MCF 10A (cell line): ENCODE results near the gene MOGAT3. TPM values are rescaled to one million over a fixed set of nuclear protein-coding genes. Genes with fewer than 3 reads are reported as not detected.

Experiments used
- BruUV-seq: library from RNA; stranded (reverse); fragments of 400-500 nt; replicated peaks from 2 replicates; lab custom pipeline; 2021; lab: Mats Ljungman, UMichigan
- CTCF ChIA-PET: fragments of 300-600 bp; sonication (Branson Sonifier 250); formaldehyde crosslinking; extraction: SDS; loops from one replicate; lab custom pipeline; 2021; ENCODE audit warnings: antibody characterized with exemption, inconsistent platforms; lab: Yijun Ruan, JAX
- POLR2A ChIA-PET: fragments of 300-600, 350-650 bp; sonication (Branson Sonifier 250); formaldehyde crosslinking; extraction: SDS; loops from one replicate; lab custom pipeline; 2020; ENCODE audit warnings: antibody characterized with exemption, inconsistent platforms; lab: Yijun Ruan, JAX
- DNase-seq: peaks from one replicate; pipeline ENCODE4 v3.0.0-alpha.2; 2018; ENCODE audit not compliant: unreplicated experiment
- H3K27ac Mint-ChIP-seq: one replicate; pipeline ENCODE4 v1.8.0; 2022; ENCODE audit warnings: mild to moderate bottlenecking, low read depth, mixed read lengths; ENCODE audit not compliant: unreplicated experiment
- H3K27me3 Mint-ChIP-seq: one replicate; pipeline ENCODE4 v1.8.0; 2022; ENCODE audit warnings: mixed read lengths; ENCODE audit not compliant: insufficient read depth, unreplicated experiment
- H3K36me3 Mint-ChIP-seq: one replicate; pipeline ENCODE4 v1.8.0; 2022; ENCODE audit warnings: mild to moderate bottlenecking, moderate library complexity, mixed read lengths; ENCODE audit not compliant: insufficient read depth, unreplicated experiment
- H3K4me1 Mint-ChIP-seq: one replicate; pipeline ENCODE4 v1.8.0; 2022; ENCODE audit warnings: mixed read lengths; ENCODE audit not compliant: insufficient read depth, unreplicated experiment
- H3K4me3 Mint-ChIP-seq: one replicate; pipeline ENCODE4 v1.8.0; 2022; ENCODE audit warnings: mild to moderate bottlenecking, moderate library complexity, mixed read lengths; ENCODE audit not compliant: unreplicated experiment
- H3K9me3 Mint-ChIP-seq: one replicate; pipeline ENCODE4 v1.8.0; 2022; ENCODE audit warnings: mixed read lengths; ENCODE audit not compliant: unreplicated experiment
- CTCF ChIP-seq: fragments of 200-600 bp; IDR thresholded peaks from one replicate; pipeline ENCODE4 v1.8.0; 2022; ENCODE audit warnings: antibody characterized with exemption, mild to moderate bottlenecking; ENCODE audit not compliant: unreplicated experiment
- intact Hi-C: fragments of 100-400 bp; cut with micrococcal nuclease; formaldehyde crosslinking; loops from 2 replicates; pipeline ENCODE4 v1.14.1; 2022
- total RNA-seq: library from RNA; stranded (reverse); gene quantifications from 2 replicates; pipeline ENCODE4 v1.2.3, GENCODE V29; 2022

Gene MOGAT3
- total RNA-seq, 1 experiment from 2014 or later, result not detected

DNA sequence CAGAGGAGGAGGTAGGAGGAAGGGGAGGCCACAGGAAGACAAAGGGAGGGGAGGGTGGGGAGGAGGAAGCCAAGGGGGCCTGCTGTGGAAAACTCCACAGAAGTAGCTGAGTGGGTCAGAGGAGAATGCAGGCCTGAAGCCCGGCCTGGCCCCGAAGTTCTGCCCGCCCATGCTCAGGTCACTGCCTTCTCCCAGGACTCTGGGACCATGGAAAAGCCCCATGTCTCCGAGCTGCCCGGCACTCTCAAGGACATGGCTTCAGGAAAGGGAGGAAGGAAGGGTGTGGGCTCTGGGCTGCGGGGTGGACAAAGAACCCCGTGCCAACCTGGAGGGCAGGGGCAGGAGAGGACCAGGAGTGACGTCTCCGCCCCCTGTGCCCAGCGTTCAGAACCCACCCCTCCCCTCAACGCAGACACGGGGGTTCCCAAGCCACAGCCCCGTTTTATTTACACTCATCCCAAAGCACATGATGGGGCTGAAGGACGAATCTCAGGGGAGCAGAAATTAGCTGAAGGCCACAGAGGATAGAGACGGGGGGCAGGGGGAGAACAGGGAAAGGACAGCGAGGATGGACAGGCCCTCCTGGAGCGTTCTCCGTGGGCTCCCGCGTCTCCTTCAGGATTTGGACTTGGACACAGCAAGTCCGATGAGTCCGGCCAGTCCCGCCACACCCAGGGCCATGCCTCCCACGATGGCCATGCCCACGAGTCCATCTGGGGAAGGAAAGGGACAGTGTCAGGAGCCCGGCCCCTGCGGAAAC lies 38.5 kb upstream of the MOGAT3 start:
- intact Hi-C loops, result no loop called here
- BruUV-seq, result no TSS peak
- H3K27ac Mint-ChIP-seq, result no peak overlapping the region
- TF ChIP-seq CTCF, result no peak
- no peaks in the 10 kb centered on the region for H3K27me3 Mint-ChIP-seq
- CTCF ChIA-PET, result no interaction called here
- no peak overlapping the region for H3K4me3 Mint-ChIP-seq
- DNase-seq, result no peak
- H3K36me3 Mint-ChIP-seq, result peaks cover 20% of the 10 kb centered on the region
- POLR2A ChIA-PET, result interaction anchor here (0.9 kb wide), 1 partner anchor 22 kb away, joined by 4 read pairs; the partner anchor contains the start of genes PLOD3 and ZNHIT1
- H3K4me1 Mint-ChIP-seq, result no peaks in the 10 kb centered on the region
- no peaks in the 10 kb centered on the region for H3K9me3 Mint-ChIP-seq

GRCh38 chr7:101238226-101239182 lies 37.7 kb upstream of the MOGAT3 start:
- H3K4me3 Mint-ChIP-seq, result no peak overlapping the region
- H3K27me3 Mint-ChIP-seq, result no peaks in the 10 kb centered on the region
- intact Hi-C loops, result no loop called here
- no peak for DNase-seq
- no peaks in the 10 kb centered on the region for H3K4me1 Mint-ChIP-seq
- no TSS peak for BruUV-seq
- peaks cover 20% of the 10 kb centered on the region for H3K36me3 Mint-ChIP-seq
- ChIA-PET POLR2A (interaction anchor here (0.9 kb wide), 1 partner anchor 21 kb away, joined by 4 read pairs; the partner anchor contains the start of genes PLOD3 and ZNHIT1), CTCF (no interaction called here)
- H3K27ac Mint-ChIP-seq, result no peak overlapping the region
- no peak for TF ChIP-seq CTCF
- no peaks in the 10 kb centered on the region for H3K9me3 Mint-ChIP-seq

GRCh38 chr7:101237206-101238067 lies 36.6 kb upstream of the MOGAT3 start, which contains the start of gene CLDN15:
Gene CLDN15, minus strand, starts transcription at chr7:101237802. Its CDS starts 221 bp downstream, at chr7:101237581.
- Mint-ChIP-seq H3K36me3 (peaks cover 20% of the 10 kb centered on the region), H3K27me3 (no peaks in the 10 kb centered on the region), H3K9me3 (no peaks in the 10 kb centered on the region), H3K4me1 (peaks cover 5% of the 10 kb centered on the region), H3K4me3 (no peak within 1 kb of the TSS), H3K27ac (no peak within 1 kb of the TSS)
- POLR2A ChIA-PET, result interaction anchor here (0.8 kb wide), 1 partner anchor 8 kb away, joined by 3 read pairs; the partner anchor contains the start of gene FIS1
- no peak for DNase-seq
- intact Hi-C loops, result no loop called here
- BruUV-seq, result no TSS peak
- no peak for TF ChIP-seq CTCF
- CTCF ChIA-PET, result interaction anchor here (0.9 to 1.1 kb wide), 3 partner anchors 11 to 52 kb away, joined by 4 to 6 read pairs (median 4); no protein-coding TSS in a partner anchor
